Right ventricle myocardium inferior (tissue), 1 donor: ENCODE data around the gene NLRP9. TPM values are rescaled to one million over a fixed set of nuclear protein-coding genes. Genes with fewer than 3 reads are reported as not detected.
A peak's percentile ranks its signal among the peaks of the same experiment; 100 is the strongest.

Experiments
- ATAC-seq: fragments of 200-7000 bp; cut with Tn5 transposase; one replicate; pipeline ENCODE4 v1.9.1; 2020; ENCODE audit warnings: mild to moderate bottlenecking, moderate library complexity
- DNase-seq: peaks from one replicate; pipeline ENCODE4 v3.0.0; 2021; ENCODE audit errors: missing footprints
- intact Hi-C: fragments of 100-400 bp; cut with DNase I; formaldehyde crosslinking; loops from one replicate; pipeline ENCODE4 v1.11.0; 2022
- total RNA-seq: library from RNA; stranded (reverse); fragmentation: NEBNext Ultra II Directional; extraction: Animal tissue kit (Norgen Biotek cat#: 25700); gene quantifications from one replicate; pipeline ENCODE4 v1.2.1, GENCODE V29; 2021
- donor health status: DM: no; HTN: yes; CAD: no; lungs with severe emphysema.

Gene NLRP9
- total RNA-seq, 1 donor from 2014 or later: not detected

DNA sequence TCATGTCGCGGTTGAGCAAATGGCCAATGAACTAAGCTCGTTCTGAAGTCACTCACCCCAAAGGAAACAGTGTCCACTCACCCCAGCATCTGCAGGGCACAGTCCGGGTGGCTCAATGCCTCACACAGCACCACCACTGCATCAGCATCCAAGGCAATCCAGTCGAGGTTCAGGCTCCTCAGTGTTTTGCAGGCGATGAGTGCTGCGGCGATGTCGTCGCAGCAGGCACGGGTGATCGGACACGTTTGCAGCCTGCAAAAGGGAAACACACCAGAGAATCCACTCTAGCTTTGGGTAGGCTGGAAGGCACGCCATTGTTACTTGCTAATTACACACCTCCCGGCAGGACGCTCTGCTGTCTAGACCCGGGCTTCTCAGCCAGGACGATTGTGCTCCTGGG, 26.5 kb downstream of the NLRP9 start:
- no peak for ATAC-seq
- intact Hi-C loops: no loop called here

DNA sequence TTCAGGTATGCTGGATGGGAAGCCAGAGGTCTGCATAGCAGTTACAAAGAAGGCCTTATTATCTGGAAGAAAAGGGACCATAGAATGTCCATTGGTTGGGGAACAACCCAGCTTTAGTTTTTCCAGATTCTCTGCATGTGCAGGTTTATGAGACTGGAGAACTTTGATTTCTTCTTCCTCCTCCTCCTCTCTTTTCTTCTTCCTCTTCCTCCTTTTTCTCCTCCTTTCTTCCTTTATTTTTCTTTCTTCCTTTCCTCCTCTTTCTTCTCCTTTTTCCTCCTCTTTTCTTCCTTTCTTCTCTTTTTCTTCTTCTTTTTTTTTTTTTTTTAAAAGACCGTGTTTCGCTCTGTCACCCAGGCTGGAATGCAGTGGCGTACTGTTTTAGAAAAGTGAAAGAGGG, 32.2 kb downstream of the NLRP9 start:
- intact Hi-C loops: no loop called here
- no peak for DNase-seq
- ATAC-seq: no peak

More for the DNA sequence above, 26.5 kb downstream of the NLRP9 start:
- no peak for DNase-seq

DNA sequence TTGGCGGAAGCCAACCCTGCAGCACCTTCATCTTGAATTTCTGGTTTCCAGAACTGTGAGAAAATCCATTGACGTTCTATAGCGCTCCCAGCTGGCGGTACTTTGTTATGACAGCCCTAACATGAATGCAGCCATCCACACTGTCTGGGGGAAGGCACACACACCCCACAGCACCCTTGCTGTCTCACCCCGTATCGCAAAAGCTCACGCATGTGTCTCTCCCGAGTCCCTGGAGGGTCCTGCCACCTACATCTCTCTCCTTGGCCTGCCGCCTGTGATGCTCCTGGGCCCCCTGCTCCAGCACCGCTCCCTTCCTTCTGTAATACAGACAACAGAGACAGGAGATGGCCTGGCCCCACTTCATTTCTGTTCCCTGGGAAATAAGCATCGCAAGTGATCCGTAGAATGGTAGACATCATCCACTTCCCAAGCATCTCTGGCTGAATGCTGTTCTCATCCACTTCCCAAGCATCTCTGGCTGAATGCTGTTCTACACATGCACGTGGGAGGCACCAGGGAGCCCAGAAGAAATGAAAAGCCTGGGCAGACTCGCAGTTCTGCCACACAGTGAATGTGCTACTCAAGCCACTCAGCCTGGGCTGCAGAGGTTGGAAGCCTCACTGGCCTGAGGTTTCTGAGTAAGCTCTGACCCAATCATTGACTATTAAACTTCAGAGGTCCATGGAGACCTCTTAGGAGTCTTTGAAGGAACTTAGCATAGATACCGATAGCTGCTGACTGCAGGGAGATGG, 33.5 kb downstream of the NLRP9 start:
- intact Hi-C loops: no loop called here
- no peak for DNase-seq
- peak; percentile 7 for ATAC-seq

DNA sequence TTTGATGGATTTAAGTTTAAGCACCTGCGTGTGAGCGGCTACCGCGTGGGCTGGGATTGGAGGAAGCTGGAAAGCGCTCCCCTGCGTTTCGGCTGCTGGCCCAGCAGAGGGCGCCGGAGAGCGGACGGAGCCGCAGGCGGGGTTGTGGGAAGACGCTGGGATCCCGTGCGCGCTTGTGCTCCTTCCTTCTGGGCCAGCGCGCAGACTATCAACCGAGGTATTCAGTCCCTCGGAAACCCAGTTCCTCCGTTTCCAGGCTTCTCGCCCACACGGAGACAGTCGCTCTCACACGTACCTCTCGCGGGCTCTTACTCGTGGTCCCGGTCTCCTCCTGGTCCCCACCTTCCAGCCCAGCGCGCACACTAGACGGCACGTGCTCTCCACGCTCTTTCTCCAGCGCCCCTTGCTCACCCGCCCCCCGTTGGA, 34.4 kb downstream of the NLRP9 start:
- intact Hi-C loops: no loop called here
- DNase-seq: no peak
- peak; percentile 67 for ATAC-seq

DNA sequence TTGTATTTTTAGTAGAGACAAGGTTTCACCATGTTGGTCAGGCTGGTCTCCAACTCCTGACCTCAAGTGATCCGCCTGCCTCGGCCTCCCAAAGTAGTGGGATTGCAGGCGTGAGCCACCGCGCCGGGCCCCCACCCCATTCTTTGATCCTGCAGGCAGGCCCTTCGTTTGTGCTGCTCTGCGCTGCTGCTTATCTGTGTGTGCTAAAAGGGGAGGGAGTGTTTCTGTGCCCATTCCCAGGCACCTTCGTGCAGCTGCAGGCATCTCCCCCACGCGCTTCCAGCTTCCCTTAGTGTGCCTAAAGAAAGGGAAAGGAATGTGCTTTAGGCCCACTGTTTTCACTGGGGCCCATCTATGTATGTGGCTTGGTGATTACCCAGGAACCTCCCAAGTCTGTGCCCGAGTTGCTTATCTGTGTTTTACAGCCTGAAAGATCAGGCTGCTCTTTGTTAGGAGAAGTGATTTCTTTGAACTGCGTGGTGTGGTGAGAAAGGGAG, 36.0 kb downstream of the NLRP9 start:
- ATAC-seq (no peak), DNase-seq (no peak)
- intact Hi-C loops: no loop called here

DNA sequence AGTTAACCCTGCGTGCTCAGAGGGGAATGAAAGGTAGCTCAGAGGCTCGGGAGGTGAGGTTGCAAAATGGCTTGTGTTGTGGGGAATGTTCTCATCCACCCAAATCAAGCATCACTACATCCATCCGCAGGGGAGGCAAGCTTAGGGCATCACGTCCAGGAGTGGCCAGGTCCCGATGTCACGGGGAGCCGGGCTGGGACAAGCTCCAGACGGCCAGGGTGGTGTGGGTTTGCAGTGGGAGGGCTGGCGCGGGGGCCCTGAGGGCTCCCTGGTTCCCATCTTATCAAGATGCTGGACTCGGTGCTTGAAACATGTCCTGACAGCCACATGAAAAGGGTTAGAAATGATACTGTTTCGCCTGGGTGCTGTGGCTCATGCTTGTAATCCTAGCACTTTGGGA, 37.4 kb downstream of the NLRP9 start:
- DNase-seq: no peak
- intact Hi-C loops: no loop called here
- no peak for ATAC-seq

DNA sequence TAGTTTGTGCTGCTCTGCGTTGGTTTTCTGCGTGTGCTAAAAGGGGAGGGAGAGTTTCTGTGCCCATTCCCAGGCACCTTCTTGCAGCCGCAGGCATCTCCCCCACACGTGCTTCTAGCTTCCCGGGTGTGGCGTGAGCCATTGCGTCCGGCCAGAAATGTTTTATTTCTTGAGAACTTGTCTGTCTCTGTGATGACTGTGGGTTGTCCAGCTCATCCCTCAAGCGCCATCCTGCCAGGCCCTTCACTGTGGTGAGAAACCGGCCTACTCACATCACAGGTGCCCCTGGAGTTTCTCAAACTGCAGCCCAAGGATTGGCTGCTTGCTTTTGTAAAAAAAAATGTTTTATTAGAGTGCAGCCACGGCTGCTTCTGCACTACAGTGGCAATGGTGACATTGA, 39.0 kb downstream of the NLRP9 start:
- ATAC-seq (no peak), DNase-seq (no peak)
- intact Hi-C loops: no loop called here

DNA sequence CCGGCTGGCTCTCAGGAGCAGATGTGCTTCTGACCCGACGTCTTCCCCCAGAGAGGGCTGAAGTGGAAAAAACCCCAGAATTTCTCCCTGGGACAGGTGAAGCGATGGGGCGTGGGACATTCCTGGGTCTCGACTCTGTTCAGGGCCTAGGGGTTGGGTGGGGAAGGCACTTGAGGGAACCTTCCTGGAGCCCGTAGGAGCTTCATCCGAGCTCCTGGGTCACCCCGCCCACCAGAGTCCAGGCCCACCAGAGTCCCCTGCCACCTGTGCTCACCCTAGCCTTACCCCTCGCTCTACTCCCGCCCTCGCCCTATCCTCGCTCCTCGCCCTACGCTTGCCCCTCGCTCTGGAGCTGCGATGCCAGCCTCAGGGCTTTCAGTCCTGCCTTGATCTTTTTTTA, 39.9 kb downstream of the NLRP9 start:
- no peak for ATAC-seq
- intact Hi-C loops: no loop called here
- no peak for DNase-seq

DNA sequence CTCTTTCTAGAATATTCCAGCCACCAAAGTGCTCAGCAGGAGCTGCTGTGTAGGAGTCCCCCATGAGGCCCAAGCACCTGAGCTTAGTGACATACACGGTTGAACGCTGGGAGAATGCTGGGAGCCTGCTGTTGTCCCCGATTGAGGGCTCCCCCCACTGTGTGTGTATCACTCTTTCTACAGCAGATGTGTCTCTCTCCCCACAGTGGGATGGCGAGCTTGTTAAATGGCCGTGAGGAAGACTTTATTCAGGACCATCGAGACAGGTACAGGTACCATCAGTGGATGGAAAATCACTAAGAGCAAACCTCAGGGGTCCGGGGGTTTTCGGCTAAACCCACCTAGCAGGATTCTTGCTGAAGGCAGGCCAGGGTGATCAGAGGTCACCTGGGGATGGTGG, 40.5 kb downstream of the NLRP9 start:
- DNase-seq: no peak
- ATAC-seq: no peak
- intact Hi-C loops: no loop called here

DNA sequence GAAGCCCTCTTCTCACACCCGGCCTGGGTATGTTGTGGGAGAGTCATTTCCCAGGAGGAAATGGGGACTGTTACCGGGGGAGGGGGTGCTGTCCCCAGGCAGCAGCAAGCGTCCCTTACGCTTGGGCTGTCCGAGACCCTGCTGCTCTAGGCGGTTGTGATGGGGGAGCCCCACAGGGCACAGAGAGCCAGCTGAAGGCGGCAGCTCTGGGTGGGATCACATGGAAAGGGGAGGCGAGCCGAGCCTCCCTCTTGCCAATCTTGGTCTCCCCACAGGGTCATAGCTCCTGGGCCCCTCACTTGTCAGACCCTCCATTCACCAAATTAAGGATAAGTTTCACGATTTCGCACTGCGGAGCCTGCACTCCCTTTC, 41.1 kb downstream of the NLRP9 start:
- no peak for ATAC-seq
- intact Hi-C loops: no loop called here
- no peak for DNase-seq

DNA sequence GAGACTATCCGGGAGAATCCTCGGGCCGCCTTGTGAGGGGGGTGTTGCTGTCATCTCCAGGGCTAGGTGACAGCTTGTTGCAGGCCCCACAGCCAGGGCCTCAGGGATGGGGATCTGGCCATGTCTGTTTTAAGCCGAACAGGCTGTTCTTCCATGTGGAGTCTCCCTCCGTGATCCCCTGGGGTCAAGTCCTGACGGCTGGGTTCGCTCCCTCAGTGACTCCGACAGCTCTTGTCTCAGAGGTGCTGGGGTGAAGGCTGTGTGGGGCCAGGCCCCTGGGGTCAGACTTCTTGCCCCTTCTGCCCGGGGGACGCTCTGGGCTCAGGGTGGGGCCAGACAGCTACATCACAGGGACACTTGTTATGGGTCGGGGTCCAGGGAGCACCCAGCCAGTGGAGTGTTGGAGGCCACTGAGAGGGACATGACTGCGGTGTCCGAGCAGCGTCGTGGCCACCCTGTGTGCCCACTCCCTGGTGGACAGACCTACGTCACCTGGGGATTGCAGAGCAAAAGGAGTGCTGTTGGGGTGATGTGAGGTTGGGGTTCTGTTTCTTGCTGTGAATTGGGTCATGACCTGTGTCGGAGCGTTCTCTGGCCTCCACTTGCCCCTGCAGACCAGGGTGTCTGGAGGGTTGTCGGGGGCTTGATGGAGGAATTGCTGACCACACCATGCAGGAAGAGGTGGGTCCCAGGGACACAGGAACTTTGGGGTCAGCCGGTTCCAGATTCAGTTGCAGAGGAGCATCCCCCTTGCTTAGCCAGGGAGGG, 41.7 kb downstream of the NLRP9 start:
- ATAC-seq (no peak), DNase-seq (no peak)
- intact Hi-C loops: no loop called here

DNA sequence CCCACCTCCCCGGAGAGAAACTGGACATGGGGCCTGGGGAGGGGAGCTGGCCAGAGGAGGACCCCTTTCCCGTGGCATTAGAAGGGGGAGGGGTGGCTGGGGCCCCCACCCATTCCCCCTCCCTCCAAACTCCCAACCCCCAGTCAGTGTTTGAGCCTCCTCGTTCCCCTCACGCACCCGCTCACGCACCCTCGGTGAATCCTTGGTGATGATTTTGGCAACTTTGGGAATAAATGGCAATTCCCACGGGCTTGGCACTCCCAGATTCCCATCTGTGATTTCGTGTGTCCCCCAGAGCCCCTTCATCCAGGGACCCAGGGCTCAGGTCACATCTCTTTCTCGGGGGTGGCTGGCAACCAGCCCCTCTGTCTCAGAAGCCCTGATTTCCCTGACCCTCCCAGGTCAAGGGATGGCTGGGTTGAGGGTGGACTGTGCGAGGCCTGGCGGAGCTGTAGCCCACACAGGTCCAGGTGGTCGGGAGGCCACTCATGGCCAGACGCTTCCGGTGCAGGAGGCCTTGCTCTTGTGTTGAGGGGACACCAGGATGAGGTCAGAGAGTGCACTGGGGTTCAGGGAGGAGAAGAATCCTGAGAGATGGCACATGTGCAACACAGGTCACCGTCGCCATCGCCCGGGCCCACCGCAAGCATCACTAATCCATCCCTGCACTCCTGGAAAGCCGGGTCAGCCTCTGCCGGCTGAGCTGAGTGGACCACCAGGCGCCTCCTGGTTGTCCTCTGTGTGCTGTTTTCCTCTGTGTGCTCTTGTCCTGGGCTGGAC, 42.5 kb downstream of the NLRP9 start:
- ATAC-seq (no peak), DNase-seq (no peak)
- intact Hi-C loops: no loop called here

DNA sequence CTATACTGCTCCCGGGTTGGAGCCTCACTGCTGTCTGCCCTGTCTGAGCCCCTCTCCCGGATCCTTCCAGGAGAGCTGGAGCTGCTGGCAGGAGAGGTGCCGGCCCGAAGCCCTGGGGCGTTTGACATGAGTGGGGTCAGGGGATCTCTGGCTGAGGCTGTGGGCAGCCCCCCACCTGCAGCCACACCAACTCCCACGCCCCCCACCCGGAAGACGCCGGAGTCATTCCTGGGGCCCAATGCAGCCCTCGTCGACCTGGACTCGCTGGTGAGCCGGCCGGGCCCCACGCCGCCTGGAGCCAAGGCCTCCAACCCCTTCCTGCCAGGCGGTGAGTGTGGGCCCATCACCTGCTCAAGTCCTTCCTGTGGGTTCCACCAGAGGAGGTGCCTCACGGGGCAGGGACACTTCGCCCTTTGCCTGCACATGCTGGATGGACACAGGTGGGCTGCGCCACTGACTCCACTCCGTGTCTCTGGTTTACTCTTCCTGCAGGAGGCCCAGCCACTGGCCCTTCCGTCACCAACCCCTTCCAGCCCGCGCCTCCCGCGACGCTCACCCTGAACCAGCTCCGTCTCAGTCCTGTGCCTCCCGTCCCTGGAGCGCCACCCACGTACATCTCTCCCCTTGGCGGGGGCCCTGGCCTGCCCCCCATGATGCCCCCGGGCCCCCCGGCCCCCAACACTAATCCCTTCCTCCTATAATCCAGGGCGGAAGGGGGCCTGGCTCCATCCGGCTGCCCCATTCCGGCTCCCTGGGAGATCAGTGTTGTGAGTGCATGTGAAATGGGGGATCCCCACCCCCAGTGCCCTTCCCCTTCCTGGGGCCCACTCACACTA, 43.3 kb downstream of the NLRP9 start:
- intact Hi-C loops: no loop called here

DNA sequence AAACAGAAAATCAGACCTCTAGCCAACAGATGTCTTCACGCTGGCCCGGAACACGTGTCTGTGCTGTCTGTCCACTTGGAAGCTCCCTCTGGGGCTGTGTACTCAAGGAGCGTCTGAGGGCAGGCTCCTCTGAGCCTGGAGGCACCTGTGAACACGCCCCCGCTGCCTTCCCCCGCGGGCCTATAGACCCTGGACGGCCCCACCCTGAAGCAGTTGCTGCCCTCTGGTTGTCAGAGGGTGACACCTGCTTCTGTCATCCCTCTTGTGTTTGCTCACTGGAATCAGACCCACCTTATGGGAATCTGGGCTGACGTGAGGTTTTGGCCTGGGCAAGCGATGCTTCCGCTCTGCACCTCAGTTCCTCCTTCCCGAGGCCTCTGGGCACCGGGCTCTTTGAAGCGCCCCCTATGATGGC, 44.0 kb downstream of the NLRP9 start:
- no peak for ATAC-seq
- DNase-seq: no peak
- intact Hi-C loops: no loop called here

More for the DNA sequence above, 43.3 kb downstream of the NLRP9 start:
- DNase-seq (no peak), ATAC-seq (no peak)

DNA sequence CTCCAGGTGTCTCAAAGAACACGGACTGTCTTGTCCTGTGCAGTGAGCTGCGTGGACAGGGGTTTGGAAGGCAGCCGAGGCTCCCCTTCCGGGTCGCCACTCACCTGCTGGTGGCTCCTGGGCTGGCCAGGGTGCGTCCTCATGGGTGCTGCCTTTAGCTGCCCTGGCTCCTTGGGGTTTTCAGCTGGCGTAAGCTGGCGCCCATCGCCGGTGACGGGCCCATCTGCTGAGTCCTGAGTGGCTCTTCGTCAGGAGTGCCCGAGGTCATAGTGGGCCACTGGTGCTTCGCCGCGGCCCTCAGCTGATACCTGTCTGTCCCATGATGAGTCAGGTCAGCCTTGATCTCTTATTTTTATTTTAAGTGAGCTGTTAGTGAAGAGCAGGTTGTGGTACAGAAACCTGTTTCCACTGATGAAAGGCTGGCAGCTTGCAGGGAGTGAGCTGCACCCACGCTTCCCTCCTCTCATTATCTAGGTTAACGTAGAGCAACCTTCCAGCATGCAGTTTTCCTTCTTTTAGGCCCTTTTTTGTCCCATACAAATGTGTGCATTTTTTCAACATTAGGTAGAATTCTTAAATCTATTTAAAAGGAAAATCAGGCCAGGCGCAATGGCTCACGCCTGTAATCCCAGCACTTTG, 44.7 kb downstream of the NLRP9 start:
- ATAC-seq (no peak), DNase-seq (no peak)
- intact Hi-C loops: no loop called here

DNA sequence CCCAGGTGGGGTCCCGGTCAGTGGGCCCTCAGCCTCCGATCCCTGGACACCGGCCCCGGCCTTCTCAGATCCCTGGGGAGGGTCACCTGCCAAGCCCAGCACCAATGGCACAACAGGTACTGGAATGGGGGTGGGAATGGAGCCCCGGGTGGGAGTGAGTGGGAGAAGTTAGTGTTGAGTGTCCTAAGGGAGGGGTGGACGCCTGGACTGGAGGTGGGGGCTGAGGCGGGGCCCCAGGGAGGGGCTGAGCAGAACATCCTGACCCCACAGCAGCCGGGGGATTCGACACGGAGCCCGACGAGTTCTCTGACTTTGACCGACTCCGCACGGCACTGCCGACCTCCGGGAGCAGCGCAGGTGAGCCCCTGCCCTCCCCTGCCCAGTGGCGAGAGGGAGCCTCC, 45.5 kb downstream of the NLRP9 start:
- intact Hi-C loops: no loop called here
- DNase-seq (no peak), ATAC-seq (no peak)

DNA sequence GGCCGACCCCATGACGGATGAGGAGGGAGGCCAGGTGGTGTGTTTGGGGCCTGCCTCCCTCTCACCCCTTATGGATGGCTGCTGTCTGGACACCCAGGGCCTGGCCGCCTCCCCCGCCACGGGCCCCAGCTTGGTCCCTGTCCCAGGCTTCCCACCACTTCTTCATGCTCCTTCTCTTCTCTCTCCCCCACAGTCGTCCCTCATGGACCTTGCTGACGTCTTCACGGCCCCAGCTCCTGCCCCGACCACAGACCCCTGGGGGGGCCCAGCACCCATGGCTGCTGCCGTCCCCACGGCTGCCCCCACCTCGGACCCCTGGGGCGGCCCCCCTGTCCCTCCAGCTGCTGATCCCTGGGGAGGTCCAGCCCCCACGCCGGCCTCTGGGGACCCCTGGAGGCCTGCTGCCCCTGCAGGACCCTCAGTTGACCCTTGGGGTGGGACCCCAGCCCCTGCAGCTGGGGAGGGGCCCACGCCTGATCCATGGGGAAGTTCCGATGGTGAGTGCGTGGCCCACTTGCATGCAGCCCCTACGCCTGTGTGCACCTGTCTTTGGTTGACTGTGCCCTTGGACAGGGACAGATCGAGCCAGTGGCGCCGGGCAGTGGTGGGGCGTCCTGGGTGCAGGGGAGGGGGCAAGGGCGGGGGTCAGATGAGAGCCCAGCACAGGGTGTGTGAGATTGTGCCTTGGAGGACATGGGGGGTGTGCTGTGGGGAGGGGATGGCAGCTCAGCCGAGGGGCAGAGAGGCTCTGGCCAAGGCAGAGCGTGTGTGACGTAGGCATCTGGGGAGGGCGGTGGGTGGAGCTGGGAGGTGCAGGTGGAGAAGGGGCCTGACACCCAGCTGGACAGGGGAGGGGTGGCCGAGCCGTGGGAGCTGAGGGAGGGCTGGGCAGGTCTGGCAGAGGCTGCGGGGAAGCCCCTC, 46.4 kb downstream of the NLRP9 start:
- ATAC-seq (no peak), DNase-seq (no peak)
- intact Hi-C loops: no loop called here
